HEK293 (cell line): ENCODE data around the gene TAF15.

ENCODE experiments used
- CTCF ChIA-PET: fragments of 350-600 bp; formaldehyde crosslinking; extraction: SDS; loops from one replicate; lab custom pipeline; 2021; ENCODE audit warnings: antibody characterized with exemption; lab: Yijun Ruan, JAX
- POLR2A ChIA-PET: fragments of 300-600 bp; formaldehyde crosslinking; extraction: SDS; loops from one replicate; lab custom pipeline; 2020; ENCODE audit warnings: antibody characterized with exemption, inconsistent platforms; lab: Yijun Ruan, JAX
- H3K27ac ChIP-seq: fragments of 200-500 bp; sonication (Bioruptor generic); 2 replicates; pipeline ENCODE4 v1.5.1; 2014; ENCODE audit warnings: low read depth, low read length, control low read depth, inconsistent platforms; ENCODE audit errors: extremely low read depth
- H3K36me3 ChIP-seq, 2 experiments: fragments of 200-500 bp in 1 of 2; sonication (Bioruptor generic) in 1 of 2; 1 replicate in 1 of 2; 2 replicates in 1 of 2; pipeline ENCODE4 v1.5.1; 2014 to 2017; ENCODE audit warnings: inconsistent platforms in 2 of 2, low read length in 2 of 2; ENCODE audit not compliant: control insufficient read depth in 2 of 2, insufficient read depth in 1 of 2
- H3K4me1 ChIP-seq: fragments of 200-500 bp; sonication (Bioruptor generic); 2 replicates; pipeline ENCODE4 v1.5.1; 2014; ENCODE audit warnings: mild to moderate bottlenecking, low read length, inconsistent platforms; ENCODE audit not compliant: control insufficient read depth, insufficient read depth
- H3K4me3 ChIP-seq: 2 replicates; pipeline ENCODE4 v1.5.1; 2011; ENCODE audit warnings: low read depth, mild to moderate bottlenecking, control low read depth, low read length, moderate library complexity
- H3K9me3 ChIP-seq: fragments of 200-500 bp; sonication (Bioruptor generic); 2 replicates; pipeline ENCODE4 v1.5.1; 2014; ENCODE audit warnings: low read depth, low read length, inconsistent platforms; ENCODE audit not compliant: control insufficient read depth, insufficient read depth
- GLI2 ChIP-seq: fragments of 450-650 bp; formaldehyde crosslinking; IDR thresholded peaks from 2 replicates; pipeline ENCODE4; 2017; ENCODE audit warnings: missing biosample characterization, missing genetic modification characterization, low read depth, borderline replicate concordance
- KLF1 ChIP-seq: fragments of 450-650 bp; formaldehyde crosslinking; IDR thresholded peaks from 2 replicates; pipeline ENCODE4 v1.5.1; 2016; ENCODE audit warnings: missing biosample characterization, missing genetic modification characterization
- KLF17 ChIP-seq: fragments of 450-650 bp; formaldehyde crosslinking; IDR thresholded peaks from 2 replicates; pipeline ENCODE4 v1.5.1; 2016; ENCODE audit warnings: missing biosample characterization, missing genetic modification characterization
- KLF9 ChIP-seq: fragments of 450-650 bp; formaldehyde crosslinking; IDR thresholded peaks from 2 replicates; pipeline ENCODE4 v1.5.1; 2016; ENCODE audit warnings: missing biosample characterization, missing genetic modification characterization, low read depth
- REPIN1 ChIP-seq: fragments of 450-650 bp; formaldehyde crosslinking; IDR thresholded peaks from 2 replicates; pipeline ENCODE4 v1.5.1; 2017; ENCODE audit warnings: missing biosample characterization, missing genetic modification characterization, low read depth
- SP3 ChIP-seq: fragments of 450-650 bp; formaldehyde crosslinking; IDR thresholded peaks from 2 replicates; pipeline ENCODE4 v1.5.1; 2016; ENCODE audit warnings: missing biosample characterization, missing genetic modification characterization
- ZBTB17 ChIP-seq: fragments of 450-650 bp; formaldehyde crosslinking; IDR thresholded peaks from 2 replicates; pipeline ENCODE4 v1.5.1; 2016; ENCODE audit warnings: missing biosample characterization, missing genetic modification characterization
- ZBTB8A ChIP-seq: fragments of 450-650 bp; formaldehyde crosslinking; IDR thresholded peaks from 2 replicates; pipeline ENCODE4 v1.5.1; 2016; ENCODE audit warnings: missing biosample characterization, missing genetic modification characterization
- ZEB2 ChIP-seq: fragments of 450-650 bp; formaldehyde crosslinking; IDR thresholded peaks from 2 replicates; pipeline ENCODE4 v1.5.1; 2016; ENCODE audit warnings: missing biosample characterization, missing genetic modification characterization
- ZIC2 ChIP-seq: fragments of 450-650 bp; formaldehyde crosslinking; IDR thresholded peaks from 2 replicates; pipeline ENCODE4 v1.5.1; 2016; ENCODE audit warnings: missing biosample characterization, missing genetic modification characterization
- ZNF112 ChIP-seq: fragments of 450-650 bp; formaldehyde crosslinking; IDR thresholded peaks from 2 replicates; pipeline ENCODE4 v1.5.0; 2017; ENCODE audit warnings: missing biosample characterization, missing genetic modification characterization
- ZNF133 ChIP-seq: fragments of 450-650 bp; formaldehyde crosslinking; IDR thresholded peaks from 2 replicates; pipeline ENCODE4 v1.5.1; 2016; ENCODE audit warnings: missing biosample characterization, missing genetic modification characterization
- ZNF155 ChIP-seq: fragments of 450-650 bp; formaldehyde crosslinking; IDR thresholded peaks from 2 replicates; pipeline ENCODE4 v1.5.1; 2016; ENCODE audit warnings: missing biosample characterization, missing genetic modification characterization
- ZNF184 ChIP-seq: fragments of 450-650 bp; IDR thresholded peaks from 2 replicates; pipeline ENCODE4 v1.5.1; 2018; ENCODE audit warnings: missing biosample characterization, mild to moderate bottlenecking, missing genetic modification characterization
- ZNF266 ChIP-seq: fragments of 450-650 bp; formaldehyde crosslinking; IDR thresholded peaks from 2 replicates; pipeline ENCODE4 v1.5.1; 2016; ENCODE audit warnings: missing biosample characterization, missing genetic modification characterization, low read depth
- ZNF350 ChIP-seq: fragments of 450-650 bp; formaldehyde crosslinking; IDR thresholded peaks from 2 replicates; pipeline ENCODE4 v1.5.0; 2017; ENCODE audit warnings: missing biosample characterization, mild to moderate bottlenecking, missing genetic modification characterization
- ZNF366 ChIP-seq: fragments of 450-650 bp; formaldehyde crosslinking; conservative IDR thresholded peaks from 2 replicates; pipeline ENCODE4 v1.5.1; 2016; ENCODE audit warnings: missing biosample characterization, missing genetic modification characterization
- ZNF391 ChIP-seq: fragments of 450-650 bp; formaldehyde crosslinking; IDR thresholded peaks from 2 replicates; pipeline ENCODE4 v1.5.1; 2016; ENCODE audit warnings: low read depth, missing biosample characterization, missing genetic modification characterization, borderline replicate concordance
- ZNF48 ChIP-seq: fragments of 450-650 bp; formaldehyde crosslinking; IDR thresholded peaks from 2 replicates; pipeline ENCODE4 v1.5.1; 2016; ENCODE audit warnings: missing biosample characterization, missing genetic modification characterization
- ZNF488 ChIP-seq: fragments of 450-650 bp; formaldehyde crosslinking; IDR thresholded peaks from 2 replicates; pipeline ENCODE4 v1.5.1; 2016; ENCODE audit warnings: missing biosample characterization, missing genetic modification characterization
- ZNF621 ChIP-seq: fragments of 450-650 bp; formaldehyde crosslinking; IDR thresholded peaks from 2 replicates; pipeline ENCODE4 v1.5.1; 2017; ENCODE audit warnings: missing biosample characterization, missing genetic modification characterization
- ZNF645 ChIP-seq: fragments of 450-650 bp; formaldehyde crosslinking; IDR thresholded peaks from 2 replicates; pipeline ENCODE4; 2016; ENCODE audit warnings: missing biosample characterization, missing genetic modification characterization
- ZNF76 ChIP-seq: fragments of 450-650 bp; formaldehyde crosslinking; IDR thresholded peaks from 2 replicates; pipeline ENCODE4; 2016; ENCODE audit warnings: low read depth, missing biosample characterization, missing genetic modification characterization, borderline replicate concordance
- ZNF777 ChIP-seq: fragments of 450-650 bp; formaldehyde crosslinking; IDR thresholded peaks from 2 replicates; pipeline ENCODE4 v1.5.1; 2017; ENCODE audit warnings: missing biosample characterization, missing genetic modification characterization, borderline replicate concordance
- ZNF830 ChIP-seq: fragments of 450-650 bp; IDR thresholded peaks from 2 replicates; pipeline ENCODE4 v1.5.0; 2018; ENCODE audit warnings: missing biosample characterization, missing genetic modification characterization, low read depth, mild to moderate bottlenecking, moderate library complexity

Gene TAF15

GRCh38 chr17:35764123-35764991 lies 44.9 kb upstream of the TAF15 start (continued):
- TF ChIP-seq ZNF645, result no peak

DNA sequence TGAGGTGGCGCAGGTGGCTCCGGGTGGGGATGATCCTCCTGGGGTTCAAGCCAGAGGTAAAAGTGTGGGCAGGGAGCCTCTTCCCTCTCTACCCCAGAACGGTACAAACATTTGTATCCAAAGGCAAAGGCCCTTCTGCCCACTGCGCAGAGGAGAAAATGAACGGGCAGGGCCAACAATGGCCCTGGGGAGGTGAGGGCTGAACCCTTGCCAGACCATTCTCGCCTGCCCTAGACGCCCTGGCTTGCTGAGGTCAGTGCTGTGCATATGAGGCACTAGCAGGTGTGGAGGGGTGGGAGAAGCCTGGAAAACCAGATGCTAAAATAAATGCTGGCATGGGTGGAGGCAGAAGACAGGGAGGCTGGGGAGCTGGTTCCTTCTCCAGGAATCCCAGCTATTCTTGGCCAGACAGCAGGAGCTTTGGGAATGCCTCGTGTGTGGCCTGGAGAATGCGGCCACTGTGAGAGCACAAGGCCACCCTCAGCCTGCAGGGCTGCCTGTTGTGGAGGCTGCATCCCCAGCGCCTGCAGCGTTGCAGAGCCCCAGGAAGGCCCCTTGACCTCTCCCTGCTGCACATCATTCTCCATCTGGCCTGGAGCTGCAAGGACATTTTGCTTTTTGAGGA lies 44.1 kb upstream of the TAF15 start:
- ChIA-PET CTCF (interaction anchor here (1.0 to 6.2 kb wide), 15 partner anchors 12 to 381 kb away, joined by 3 to 118 read pairs (median 21); partner anchors contain the start of genes MMP28, RASL10B and TAF15), POLR2A (interaction anchor here (1.2 to 2.5 kb wide), 6 partner anchors 23 to 392 kb away, joined by 3 to 85 read pairs (median 10); partner anchors contain the start of genes SLFN11 and TAF15)
- H3K36me3 ChIP-seq, result no peaks in the 10 kb centered on the region
- no peaks in the 10 kb centered on the region for H3K9me3 ChIP-seq
- no peaks in the 10 kb centered on the region; the same call in 1 of the 2 replicates for H3K4me1 ChIP-seq
- TF ChIP-seq ZNF76 (tag by site-specific recombination) (no peak), ZNF366 (tag by site-specific recombination) (no peak), ZNF133 (tag by site-specific recombination) (no peak), ZNF184 (tag by site-specific recombination) (no peak), ZNF488 (tag by site-specific recombination) (no peak), KLF9 (no peak)
- no peak overlapping the region for H3K4me3 ChIP-seq
- no peak overlapping the region; the same call in 1 of the 2 replicates for H3K27ac ChIP-seq

DNA sequence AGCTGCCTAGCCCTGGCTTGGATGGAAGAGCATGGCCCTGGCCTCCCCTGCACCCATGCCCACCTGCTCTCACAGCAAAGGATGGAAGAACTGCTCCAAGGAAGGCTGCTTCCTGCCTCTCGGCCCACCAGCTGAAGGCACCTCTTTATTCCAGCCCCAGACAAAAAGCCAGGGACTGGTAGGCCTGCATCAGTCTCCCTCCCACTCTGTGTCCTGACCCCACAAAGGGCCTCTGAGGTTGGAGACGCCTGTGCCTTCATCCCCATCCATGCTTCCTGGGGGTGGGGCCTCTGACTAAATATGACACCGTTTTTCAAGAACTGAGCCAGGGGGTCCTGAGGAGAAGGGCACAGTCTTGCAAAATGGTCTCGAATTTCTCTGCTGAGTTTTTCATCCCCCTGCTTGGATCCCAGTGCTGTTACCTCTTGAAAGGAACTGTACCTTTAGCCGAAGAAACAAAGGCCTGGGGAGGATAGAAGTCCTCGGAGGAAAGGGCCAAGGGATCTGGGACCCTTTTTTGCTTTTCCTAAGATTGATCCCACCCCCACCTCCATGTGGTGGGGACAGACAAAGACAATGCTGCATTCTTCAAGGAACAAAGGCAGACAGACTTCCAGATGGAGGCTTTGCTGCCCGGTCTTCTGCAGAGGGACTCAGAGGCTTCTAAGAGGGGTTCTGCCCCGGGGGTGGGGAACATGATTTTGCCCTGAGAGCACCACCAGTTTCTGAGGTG lies 43.4 kb upstream of the TAF15 start:
- no peaks in the 10 kb centered on the region for H3K9me3 ChIP-seq
- H3K4me1 ChIP-seq, result no peaks in the 10 kb centered on the region; the same call in 1 of the 2 replicates
- no peak overlapping the region for H3K27ac ChIP-seq
- no peak overlapping the region for H3K4me3 ChIP-seq
- CTCF ChIA-PET, result interaction anchor here (0.5 to 6.2 kb wide), 11 partner anchors 15 to 441 kb away, joined by 3 to 104 read pairs (median 15); partner anchors contain the start of gene MMP28
- POLR2A ChIA-PET, result interaction anchor here (1.2 to 2.1 kb wide), 2 partner anchors 22 to 43 kb away, joined by 3 to 13 read pairs; partner anchors contain the start of gene TAF15
- H3K36me3 ChIP-seq, result no peaks in the 10 kb centered on the region
- TF ChIP-seq ZNF830 (no peak), ZBTB8A (tag by site-specific recombination) (no peak), REPIN1 (tag by site-specific recombination) (no peak), SP3 (tag by site-specific recombination) (no peak), KLF17 (tag by site-specific recombination) (no peak)

- no peaks in the 10 kb centered on the region for H3K36me3 ChIP-seq
- H3K4me3 ChIP-seq, result no peak overlapping the region
- H3K27ac ChIP-seq, result no peak overlapping the region
- TF ChIP-seq ZIC2 (tag by site-specific recombination) (no peak), GLI2 (tag by site-specific recombination) (no peak), ZEB2 (no peak), ZNF350 (tag by site-specific recombination) (no peak), ZBTB17 (tag by site-specific recombination) (no peak), ZNF621 (tag by site-specific recombination) (no peak), ZNF155 (no peak), KLF1 (tag by site-specific recombination) (no peak), ZNF777 (tag by site-specific recombination) (no peak), ZNF48 (tag by site-specific recombination) (no peak), REPIN1 (tag by site-specific recombination) (no peak), ZNF391 (no peak), ZNF112 (tag by site-specific recombination) (no peak), ZNF266 (tag by site-specific recombination) (no peak)
- H3K4me1 ChIP-seq, result no peaks in the 10 kb centered on the region; the same call in 1 of the 2 replicates
- POLR2A ChIA-PET, result interaction anchor here (2.1 kb wide), 1 partner anchor 42 kb away, joined by 13 read pairs; the partner anchor contains the start of gene TAF15
- no peaks in the 10 kb centered on the region for H3K9me3 ChIP-seq
- CTCF ChIA-PET, result interaction anchor here (0.5 to 6.2 kb wide), 11 partner anchors 9 to 441 kb away, joined by 3 to 104 read pairs (median 7); partner anchors contain the start of genes MMP28 and TAF15
Measured at GRCh38 chr17:35766489-35766877, 42.8 kb upstream of the TAF15 start.
